Raji (cell line): ENCODE measurements around the gene AMOTL2.

Experiments
- POLR2A ChIP-seq: IDR thresholded peaks from 2 replicates; pipeline ENCODE4 v1.6.1; 2011; ENCODE audit warnings: low read depth, low read length, control low read depth; ENCODE audit not compliant: insufficient read depth

Gene AMOTL2

GRCh38 chr3:134388788-134389485 lies 14.7 kb upstream of the AMOTL2 start:
- TF ChIP-seq POLR2A, result no peak

DNA sequence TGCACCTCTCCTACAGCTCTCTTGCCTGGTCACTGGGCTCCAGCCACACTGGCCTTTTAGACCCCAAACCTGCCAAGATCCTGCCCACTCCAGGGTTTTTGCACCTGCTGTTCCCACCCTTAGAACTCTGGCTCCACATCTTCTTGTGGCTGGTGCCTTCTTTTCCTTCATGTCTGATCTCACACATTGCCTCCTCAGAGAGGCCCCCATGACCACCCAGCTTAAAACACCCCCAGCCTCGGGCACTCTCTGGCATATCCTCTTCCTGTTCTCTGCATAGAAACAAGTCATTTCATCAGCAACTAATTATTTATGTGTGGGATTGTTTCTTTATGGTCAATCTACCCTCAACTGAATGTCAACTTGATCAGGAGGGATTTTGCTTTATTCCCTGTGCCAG lies 14.0 kb upstream of the AMOTL2 start:
- no peak for TF ChIP-seq POLR2A

GRCh38 chr3:134387293-134387692 lies 13.0 kb upstream of the AMOTL2 start:
- no peak for TF ChIP-seq POLR2A

DNA sequence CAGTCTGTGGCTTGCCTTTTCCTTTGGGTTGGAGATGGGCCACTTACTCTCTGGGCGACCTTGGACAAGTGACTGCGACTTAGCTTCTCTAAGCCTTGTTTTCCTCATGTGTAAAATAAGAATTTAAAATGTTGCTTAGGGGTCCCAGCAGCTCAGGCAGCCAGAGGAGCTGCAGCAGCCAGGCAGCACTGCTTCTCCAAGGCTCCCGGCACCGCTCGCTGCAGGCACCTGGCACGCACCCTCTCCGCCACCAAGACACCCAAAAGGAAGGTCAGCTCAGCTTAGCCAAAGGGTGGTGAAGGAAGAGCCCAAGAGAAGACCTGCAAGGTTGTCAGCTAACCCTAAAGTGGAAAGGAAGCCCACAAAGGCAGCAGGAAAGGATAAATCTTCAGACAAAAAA lies 10.7 kb upstream of the AMOTL2 start:
- TF ChIP-seq POLR2A, result no peak

DNA sequence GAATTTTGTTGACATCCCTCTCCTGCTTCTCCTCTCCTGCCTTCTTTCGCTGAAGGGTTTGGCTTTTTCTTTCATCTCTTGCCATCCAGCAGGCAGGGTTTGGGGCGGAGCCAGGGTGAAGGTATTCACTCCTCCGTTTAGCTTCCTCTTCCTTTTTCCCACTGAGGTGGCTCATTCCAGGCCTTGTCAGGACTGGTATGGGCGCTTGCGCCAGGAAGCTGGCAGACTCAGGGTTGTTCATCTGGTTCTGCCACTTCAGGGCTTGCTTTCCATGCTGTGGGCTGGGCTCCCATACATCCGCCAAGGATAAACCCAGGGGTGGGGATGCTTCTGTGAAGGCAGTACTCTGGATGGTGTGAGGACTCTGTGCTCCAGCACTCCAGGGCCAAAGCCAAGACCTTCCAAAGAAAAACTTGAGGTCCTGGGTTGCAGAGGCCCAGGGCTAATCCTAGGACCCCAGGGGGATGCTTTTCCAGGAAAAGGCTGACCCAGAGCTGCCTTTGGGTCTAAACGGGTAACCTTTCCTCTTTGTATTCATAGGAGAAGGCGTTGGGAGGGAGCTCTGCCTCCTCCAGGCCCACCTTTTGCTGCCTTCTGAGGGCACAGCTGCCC lies 7.7 kb upstream of the AMOTL2 start:
- no peak for TF ChIP-seq POLR2A

DNA sequence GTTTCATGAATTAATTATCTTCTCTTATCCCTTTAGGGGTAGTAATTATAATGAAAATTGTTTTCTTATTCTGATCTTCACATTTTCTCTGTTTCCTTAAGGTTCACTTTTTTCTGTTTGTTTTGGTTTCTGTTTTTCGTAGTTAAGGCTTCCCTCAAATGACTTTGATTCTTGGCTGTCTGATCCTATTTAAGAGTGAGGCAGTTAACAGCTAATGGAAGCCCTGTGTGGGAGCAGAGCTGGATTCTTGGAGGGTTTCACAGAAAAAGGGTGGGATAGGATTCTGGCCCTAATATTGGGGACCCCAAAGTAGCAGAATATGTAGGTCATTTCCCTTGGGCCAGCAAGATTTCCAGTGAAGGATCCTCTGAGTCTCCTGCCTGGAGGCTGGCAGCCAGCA lies 6.8 kb upstream of the AMOTL2 start:
- no peak for TF ChIP-seq POLR2A

GRCh38 chr3:134380249-134380648 lies 6.0 kb upstream of the AMOTL2 start:
- no peak for TF ChIP-seq POLR2A

DNA sequence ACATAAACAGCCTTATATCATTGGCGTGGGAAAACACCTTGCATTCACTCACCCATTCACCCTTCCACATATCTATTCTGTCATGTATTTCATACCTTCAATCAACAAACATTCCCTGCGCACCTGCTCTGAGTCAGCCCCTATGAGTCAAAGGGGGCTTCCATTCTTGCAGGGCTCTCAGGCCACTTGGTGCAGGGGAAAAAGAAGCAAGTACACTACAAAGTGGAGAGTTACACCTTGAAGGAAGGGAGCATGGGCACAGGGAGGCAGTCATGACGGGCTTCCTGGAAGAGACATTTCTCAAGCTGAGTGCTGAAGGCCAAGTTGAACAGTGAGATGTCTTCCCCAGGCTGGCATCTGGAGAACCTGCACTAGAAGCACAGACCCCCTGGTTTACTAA lies 4.6 kb upstream of the AMOTL2 start:
- TF ChIP-seq POLR2A, result no peak

DNA sequence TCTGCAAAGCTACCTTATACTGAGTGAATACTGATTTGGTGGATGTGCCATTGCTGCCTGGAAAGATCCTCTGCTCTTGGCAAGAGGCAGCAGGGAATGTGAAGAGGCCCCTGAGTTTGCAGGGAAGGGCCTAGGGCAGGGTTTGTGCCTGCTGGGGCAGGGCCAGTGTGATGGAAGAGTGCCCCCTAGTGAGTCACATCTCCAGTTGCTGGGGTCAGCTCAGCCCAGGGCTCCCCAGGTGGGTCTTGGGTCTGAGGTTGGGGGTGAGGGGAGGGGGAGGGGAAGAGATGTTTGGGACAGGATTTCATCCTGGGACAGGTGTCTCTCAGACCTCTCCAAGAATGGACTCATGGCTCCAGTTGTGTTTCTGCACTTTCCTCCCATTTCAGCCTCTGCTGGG lies 4.1 kb upstream of the AMOTL2 start:
- TF ChIP-seq POLR2A, result no peak

DNA sequence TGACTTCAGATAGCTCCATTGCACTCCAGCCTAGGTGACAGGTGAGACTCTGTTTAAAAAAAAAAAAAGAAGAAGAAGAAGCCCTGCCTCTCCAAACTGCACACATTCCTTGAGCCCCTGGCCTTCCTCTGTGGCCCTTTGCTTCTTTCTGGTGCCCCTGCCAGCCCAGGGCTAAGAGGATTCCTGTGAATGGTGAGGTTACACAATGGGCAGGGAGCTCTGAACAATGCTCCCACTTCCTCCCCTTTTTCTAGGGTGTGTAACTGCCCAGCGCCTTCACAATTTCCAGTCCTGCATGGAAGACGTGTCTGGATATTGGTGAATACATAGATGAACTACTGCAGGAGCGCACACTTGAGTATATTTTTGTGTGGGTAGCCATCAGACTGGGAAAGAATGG lies 3.6 kb upstream of the AMOTL2 start:
- TF ChIP-seq POLR2A, result no peak

- no peak for TF ChIP-seq POLR2A
Observed at GRCh38 chr3:134376786-134377426, 2.7 kb upstream of the AMOTL2 start.

DNA sequence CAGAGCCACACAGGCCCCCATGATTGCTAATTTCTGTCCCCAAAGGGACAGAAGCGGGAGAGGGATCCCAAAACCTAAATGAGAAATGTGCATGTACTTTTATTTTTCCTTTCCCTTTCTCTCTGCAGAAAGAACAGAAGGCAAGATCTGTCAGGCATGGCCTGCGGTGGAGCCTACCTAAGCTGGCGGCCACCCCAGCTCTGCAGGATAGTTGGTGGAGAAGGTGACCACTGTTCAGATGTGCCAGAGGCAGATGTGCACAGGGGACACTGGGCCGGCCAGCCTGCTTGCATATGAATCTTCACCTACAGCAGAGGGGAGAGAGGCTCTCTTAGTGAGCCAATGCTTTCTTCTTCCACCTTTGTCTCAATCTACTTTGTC lies 2.1 kb upstream of the AMOTL2 start:
- no peak for TF ChIP-seq POLR2A

GRCh38 chr3:134375582-134376384 lies 1.5 kb upstream of the AMOTL2 start:
- TF ChIP-seq POLR2A, result no peak

DNA sequence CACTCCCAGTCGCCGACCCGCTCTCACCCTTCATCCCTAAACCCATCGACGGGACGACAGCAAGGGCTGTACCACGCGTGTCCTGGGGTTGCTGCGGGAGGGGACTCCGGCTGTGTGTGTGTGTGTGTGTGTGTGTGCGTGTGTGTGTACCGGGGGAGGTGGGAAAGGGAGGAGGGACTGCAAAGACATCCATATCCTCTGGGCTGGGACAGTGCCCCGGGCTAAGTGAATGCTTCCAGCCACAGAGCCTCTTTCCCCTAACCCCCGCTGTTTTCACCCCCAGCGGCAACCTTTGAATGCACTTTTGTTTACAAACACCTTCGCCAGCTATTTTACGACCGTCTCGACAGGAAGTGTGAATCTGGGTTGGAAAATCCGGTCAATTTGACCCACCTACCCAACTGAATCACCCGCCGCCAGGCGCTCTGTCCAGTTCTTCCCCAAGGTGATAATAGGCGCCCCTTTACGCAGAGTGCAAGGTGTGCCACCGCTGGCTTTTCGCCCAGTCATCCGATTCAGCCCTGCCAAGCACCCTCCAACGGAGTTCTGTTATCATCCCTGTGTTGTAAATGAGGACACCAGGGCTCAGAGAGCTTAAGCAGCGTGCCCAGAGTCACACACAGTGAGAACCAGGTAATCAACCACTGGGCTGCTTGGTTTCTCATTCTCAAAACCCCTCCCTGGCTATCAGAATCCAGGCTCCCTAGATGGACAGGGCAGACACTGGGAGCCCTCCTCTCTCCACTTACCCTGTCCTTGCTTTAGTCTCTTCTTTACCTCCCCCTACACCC lies 739 bp upstream of the AMOTL2 start:
- no peak for TF ChIP-seq POLR2A
